HG02678 (cell line): ENCODE measurements around the gene MESP2.
A peak's percentile ranks its signal among the peaks of the same experiment; 100 is the strongest.

Experiments
- ATAC-seq: cut with Tn5 transposase; IDR thresholded peaks from one replicate; pipeline ENCODE4 v1.9.1; 2021; ENCODE audit warnings: mild to moderate bottlenecking, moderate library complexity; ENCODE audit not compliant: unreplicated experiment

The MESP2 gene, protein sequence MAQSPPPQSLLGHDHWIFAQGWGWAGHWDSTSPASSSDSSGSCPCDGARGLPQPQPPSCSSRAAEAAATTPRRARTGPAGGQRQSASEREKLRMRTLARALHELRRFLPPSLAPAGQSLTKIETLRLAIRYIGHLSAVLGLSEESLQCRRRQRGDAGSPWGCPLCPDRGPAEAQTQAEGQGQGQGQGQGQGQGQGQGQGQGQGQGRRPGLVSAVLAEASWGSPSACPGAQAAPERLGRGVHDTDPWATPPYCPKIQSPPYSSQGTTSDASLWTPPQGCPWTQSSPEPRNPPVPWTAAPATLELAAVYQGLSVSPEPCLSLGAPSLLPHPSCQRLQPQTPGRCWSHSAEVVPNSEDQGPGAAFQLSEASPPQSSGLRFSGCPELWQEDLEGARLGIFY

DNA sequence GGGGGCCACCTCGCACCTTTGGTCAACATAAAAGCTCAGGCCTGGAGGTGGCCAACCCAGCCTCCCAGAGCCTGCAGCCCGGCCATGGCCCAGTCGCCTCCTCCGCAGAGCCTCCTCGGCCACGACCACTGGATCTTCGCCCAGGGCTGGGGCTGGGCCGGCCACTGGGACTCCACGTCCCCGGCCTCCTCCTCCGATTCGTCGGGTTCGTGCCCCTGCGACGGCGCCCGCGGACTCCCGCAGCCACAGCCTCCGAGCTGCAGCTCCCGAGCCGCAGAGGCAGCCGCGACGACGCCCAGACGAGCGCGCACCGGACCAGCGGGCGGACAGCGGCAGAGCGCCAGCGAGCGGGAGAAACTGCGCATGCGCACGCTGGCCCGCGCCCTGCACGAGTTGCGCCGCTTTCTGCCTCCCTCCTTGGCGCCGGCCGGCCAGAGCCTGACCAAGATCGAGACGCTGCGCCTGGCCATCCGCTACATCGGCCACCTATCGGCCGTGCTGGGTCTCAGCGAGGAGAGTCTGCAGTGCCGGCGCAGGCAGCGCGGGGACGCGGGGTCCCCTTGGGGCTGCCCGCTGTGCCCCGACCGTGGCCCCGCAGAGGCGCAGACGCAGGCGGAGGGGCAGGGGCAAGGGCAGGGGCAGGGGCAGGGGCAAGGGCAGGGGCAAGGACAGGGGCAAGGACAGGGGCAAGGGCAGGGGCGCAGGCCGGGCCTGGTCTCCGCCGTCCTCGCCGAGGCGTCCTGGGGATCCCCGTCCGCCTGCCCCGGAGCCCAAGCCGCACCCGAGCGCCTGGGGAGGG is at the start of gene MESP2:
TSS of gene MESP2 (plus strand) at position 59 of the 799 bp plus-strand sequence. CDS start at position 85, 26 bp downstream.
- ATAC-seq: peak; percentile 68

DNA sequence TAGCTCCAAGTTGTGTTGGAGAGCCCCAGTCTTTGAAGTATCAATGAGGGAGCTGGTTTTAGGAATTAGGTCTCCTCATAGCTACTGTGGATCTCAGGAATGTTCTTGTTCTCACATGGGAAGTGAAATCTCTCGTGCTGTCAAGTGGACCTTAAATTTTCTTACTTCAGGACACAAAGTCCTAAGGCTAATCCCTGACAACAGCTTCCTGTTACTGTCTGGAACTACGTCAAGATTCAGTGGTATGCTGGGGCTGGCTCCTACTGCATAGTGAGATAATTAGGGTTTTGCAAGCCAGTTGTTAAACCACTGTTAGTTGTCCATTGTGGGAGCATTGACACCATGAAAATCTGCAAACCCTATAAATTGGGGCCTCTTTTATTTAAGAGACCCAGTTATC is 47.9 kb upstream of the MESP2 start:
- ATAC-seq: no peak

DNA sequence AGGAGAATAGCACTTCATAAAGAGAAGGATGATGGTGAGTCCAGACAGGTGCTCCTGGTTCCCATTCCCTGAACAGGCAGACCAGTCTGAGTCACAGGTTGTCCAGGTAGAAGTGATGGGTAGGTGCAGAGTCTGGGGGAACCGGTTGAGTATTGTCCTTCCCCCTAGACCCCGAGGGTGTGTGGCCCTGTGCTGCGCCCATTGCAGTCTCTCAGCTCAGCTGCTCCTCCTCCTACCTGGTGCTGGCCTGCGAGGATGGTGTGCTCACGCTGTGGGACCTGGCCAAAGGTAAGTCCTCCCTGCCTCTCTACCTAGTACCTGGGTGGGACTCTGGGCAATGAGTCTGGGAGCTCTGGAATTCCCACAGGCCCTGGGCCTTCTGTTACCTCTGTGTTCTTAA is 44.9 kb upstream of the MESP2 start:
- ATAC-seq: no peak

DNA sequence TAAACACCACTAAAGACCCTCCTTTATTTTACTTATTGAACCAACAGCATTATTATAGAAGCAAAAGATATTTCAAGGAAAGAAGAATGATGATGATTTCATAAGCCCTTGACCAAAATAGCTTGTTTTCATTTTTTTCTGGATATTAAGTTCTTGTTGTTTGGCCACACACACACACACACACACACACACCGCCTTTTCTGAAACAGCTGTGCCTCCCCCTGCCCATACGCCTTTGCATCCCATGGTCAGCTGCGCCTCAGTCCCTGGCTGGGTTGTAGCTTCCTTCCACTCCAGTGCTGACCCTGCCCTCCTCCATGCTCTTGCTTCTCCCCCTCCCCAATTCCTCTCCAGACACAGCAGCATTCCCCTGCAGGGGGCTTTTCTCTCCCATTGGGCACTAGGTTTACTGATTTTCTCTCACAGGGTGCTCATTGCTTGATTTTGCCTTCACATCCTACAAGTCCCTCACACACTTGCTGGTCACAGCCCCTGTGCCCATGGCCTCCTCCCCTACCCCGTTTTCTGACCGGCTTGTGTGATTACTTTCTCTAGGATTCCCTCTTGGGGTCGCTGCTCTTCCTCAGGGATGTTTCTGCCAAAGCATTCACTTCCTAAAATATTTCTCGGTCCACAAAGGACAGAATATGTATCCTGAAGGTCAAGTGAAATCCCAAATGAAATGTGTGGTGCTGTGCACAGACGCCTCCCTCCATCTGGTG is 43.5 kb upstream of the MESP2 start:
- no peak for ATAC-seq

DNA sequence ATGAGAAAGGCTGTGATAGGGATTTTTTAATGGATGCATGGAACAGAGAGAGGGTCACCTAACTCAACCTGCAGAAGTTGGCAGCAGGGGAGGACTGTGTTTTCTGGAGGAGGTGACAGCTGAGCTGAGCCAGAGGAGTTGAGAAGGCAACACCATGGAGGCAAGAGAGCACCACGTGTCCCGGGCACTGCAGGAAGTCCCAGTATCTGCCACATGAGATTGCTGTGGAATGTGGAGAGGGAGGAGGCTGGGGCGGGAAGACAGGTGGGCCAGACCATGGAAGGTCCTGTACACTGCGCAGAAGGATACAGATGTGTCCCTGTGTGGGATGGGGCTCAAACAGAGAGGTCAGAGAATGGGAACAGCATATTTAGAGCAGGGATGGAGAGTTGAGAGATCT is 40.4 kb upstream of the MESP2 start:
- ATAC-seq: no peak

DNA sequence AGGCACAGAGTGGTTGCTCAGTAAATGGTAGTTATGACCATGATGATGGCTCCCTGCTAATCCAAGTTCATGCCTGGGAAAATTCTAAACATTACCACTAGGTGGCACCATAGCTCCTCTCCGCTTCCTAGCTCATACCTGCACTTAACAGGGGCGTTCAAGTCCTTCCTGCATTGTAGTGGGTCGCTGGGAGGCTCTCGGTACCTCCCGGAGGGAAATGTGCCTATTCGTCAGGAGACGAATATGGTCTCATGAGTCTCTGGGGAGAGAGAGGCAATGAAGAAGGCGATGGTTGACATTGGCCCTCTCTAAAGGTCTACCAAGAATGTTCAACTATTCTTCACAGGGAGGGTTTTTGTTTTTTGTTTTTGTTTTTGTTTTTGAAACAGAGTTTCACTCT is 36.0 kb upstream of the MESP2 start:
- peak; percentile 63 for ATAC-seq

DNA sequence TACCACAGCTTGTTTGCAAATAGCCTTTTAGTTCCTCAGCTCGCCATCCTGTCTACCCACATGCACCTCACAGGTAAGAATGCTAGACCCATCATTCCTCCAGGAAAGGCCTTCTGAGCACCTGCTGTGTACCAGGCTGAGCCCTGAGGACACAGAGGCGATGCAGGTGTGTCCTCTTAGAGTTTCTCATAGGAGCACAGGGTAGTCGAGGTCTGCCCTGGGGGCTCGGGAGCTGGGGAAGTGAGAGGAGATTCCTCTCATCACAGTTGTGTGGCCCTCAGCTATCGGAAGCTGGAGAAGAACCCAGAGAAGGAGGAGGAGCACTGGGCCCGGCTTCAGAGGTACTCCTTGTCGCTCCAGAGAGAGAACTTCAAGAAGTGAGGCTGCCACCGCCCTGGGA is 33.1 kb upstream of the MESP2 start:
- no peak for ATAC-seq

DNA sequence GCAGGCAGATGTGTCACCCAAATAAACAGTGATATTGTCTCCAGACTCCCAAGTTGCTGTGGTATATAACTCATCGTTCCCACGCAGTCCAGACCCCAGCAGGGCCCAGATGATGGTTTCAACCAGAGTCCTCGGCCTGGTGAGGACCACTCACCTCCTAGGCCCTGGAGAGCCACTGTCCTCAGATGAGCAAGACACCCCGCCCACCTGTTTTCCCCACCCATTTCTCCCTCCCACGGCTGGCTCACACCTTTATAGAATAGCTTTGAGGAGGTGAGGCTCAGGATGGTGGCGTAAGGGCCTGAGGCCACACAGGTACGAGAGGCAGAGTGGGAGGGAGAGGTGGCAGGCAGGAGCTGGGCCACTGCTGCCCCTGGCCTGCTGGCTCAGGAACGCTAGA is 32.5 kb upstream of the MESP2 start:
- ATAC-seq: no peak

DNA sequence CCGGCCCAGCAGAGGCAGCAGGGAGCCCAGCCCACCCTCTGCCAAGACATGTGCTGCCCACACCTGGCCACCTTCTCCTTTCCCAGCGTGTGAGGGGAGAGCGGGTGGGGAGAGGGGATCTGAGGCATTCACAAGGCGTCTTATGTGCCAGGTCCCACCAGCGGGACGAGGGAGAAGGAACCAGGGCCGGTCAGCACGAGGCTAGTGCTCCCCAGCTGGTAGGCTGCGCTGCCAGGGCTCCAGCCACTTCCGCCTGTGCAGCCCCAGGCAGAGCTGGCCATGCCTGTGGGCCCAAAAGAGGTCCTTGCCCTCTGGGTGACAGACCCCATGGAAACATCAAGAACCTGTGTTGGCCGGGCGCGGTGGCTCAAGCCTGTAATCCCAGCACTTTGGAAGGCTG is 31.0 kb upstream of the MESP2 start:
- no peak for ATAC-seq

DNA sequence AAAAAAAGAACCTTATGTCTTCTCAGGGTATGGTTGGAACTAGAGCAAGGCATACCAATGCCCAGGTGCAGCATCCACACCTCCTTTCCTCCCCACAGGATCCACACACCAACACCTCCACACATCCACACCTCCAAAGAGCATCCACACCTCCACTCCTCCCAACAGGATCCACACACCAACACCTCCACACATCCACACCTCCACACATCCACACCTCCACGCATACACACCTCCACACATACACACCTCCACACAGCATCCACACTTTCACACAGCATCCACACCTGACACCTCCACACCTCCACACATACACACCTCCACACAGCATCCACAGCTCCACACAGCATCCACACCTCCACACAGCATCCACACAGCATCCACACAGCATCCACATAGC is 30.4 kb upstream of the MESP2 start:
- no peak for ATAC-seq

DNA sequence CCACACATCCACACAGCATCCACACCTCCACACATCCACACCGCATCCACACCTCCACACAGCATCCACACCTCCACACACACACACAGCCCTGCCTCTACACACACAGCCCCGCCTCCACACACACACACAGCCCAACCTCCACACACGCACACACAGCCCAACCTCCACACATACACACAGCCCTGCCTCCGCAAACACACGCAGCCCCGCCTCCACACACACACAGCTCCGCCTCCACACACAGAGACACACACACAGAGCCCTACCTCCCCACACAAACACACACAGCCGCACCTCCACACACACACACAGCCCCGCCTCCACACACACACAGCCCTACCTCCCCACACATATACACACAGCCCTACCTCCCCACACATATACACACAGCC is 29.7 kb upstream of the MESP2 start:
- ATAC-seq: no peak

DNA sequence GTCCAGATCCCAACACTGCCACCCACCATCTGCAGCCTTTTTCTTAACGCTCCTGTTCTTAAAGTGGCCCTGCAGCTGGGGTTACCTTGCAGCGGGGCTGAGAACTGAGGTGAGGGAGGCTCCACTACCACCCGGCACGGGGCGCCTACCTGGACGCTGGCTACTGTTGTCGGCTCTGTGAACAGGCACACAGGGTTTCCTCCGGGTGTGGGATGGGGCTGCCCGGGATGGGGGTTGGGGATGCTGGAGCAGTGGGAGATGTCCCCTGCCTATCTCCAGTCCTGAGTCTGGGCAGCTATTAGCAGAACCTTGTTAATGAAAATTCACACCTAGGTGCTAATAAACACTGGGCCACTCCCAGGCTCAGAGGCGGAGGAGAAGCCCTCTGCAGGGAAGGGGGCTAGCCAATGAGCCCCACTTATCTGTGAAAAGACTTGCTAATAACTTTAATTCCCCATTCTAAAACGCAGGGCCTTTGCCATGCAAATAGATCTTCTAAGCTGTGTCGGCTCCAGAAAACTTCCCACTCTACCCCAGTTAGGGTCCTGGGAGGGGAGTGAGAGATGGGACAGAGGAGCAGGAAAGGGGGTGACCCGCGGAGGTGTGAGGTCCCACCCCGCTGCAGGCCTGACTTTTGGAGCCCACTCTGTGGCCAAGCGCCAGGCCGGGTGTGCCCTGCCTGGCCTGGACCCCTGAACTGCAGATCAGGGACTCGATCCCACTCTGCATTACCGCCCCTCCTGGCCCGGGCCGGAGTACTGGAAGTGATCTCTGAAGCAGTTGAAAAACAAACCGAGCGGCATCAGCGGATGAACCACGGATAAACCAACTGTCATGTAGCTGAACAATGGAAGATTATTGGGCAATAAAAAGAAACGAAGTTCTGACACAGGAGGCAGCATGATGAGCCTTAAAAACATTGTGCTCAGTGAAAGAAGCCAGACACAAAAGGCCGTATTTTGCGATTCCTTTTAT is 28.1 kb upstream of the MESP2 start:
- no peak for ATAC-seq

DNA sequence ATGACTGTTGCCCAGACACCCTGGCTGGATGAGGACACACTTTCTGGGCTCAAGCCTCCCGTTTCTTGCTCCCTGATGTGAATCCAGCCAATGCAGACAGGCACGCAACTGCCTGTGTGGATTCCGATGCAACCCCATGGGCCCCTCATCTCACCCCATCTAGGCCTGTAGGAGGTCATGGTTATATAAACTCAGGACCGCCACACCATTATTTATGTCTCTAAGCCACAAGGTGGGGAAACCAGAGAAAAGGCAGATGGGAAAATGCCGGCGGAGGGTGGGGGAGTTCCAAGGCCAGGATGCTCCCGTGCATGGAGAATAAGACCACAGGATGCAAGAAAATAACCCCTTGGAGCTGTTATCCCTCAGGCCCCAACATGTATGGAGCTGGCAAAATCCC is 27.1 kb upstream of the MESP2 start:
- no peak for ATAC-seq

DNA sequence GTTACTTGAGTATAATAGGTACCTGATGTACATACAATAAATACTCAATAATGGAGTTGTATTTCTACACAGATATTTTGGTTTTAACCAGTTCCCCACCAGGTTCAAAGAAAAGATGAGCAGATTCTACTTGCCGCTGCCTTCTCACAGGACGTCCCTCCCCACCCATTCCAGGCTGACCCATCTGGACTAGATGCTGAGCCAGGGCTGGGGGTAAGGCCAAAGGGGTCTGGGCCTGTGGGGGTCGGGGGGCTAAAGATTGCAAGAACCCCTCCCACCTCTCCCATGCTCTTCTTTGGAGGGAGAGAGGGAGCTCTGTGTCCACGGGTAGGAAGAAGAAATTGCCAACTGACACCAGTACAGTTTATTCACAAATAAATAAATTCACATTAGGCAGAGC is 26.6 kb upstream of the MESP2 start:
- ATAC-seq: no peak

DNA sequence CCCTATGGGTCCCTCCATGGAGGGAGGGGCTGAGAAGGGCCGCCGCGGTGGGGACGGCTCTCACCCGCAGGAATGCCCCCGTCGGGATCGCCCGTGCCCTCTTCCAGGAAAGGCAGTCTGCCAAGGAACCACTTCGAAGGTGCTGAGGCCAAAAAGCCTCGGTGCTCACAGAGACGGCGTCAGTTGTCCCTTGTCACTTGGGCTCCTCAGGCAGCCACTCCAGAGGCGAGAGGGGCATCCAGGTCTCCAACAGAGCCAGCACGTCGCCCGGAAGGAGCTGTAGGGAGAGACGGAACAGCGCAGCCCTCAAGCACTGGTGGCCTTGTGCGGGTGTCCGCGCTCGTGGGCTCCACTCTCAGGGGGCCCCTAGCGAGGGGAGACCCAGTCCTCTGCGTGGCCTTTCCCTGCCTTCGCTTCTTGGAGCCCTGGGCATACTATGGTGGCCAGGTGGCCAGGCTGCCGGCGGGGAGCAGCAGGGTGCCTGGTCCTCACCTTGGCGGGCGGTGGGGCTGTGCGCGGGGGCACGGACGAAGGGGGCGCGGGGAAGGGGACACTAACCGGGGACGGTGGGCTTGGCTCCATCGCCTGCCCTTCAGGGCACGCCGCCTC is 26.1 kb upstream of the MESP2 start:
- ATAC-seq: peak; percentile 2

DNA sequence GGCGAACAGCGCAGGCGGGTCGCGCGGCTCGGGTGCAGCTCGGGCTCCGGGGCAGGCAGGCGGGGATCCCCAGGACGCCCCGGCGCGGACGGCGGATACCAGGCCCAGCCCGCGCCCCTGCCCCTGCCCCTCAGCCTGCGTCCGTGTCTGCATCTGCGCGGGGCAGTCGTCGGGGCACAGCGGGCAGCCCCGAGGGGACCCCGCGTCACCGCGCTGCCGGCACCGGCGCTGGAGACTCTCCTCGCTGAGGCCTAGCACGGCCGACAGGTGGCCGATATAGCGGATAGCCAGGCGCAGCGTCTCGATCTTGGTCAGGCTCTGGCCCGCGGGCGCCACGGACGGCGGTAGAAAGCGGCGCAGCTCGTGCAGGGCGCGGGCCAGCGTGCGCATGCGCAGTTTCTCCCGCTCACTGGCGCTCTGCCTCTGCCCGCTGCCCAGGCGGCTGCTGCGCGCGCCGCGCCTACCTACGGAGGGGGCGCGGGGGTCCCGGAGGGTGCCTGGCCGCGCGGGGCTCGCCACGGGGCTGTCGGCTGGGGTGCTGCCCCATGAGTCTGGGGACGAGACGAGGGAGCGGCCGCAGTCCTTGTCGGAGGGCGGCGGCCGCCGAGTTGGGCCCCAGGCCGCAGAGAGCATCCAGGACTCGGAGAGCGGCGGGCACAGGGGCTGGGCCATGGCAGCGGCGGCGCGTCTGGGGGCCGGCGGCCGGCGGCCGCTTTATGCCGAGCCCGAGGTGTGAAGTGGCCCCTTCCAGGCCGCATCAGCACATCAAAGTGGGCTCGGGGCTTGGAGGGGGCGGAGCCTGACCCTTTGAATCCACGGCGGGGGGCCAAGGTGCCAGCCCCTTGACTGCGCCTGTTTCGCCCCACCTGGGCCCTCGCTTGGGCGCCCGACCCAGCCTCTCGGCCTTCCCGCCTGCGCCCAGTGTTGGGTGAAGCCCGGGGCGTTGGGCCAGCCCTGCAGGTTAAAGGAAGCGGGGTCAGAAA is 25.3 kb upstream of the MESP2 start, which contains the start of gene MESP1:
TSS of gene MESP1 (minus strand) at position 690 of the 983 bp plus-strand sequence. CDS start at position 672, 18 bp downstream.
- peak; percentile 88 for ATAC-seq

DNA sequence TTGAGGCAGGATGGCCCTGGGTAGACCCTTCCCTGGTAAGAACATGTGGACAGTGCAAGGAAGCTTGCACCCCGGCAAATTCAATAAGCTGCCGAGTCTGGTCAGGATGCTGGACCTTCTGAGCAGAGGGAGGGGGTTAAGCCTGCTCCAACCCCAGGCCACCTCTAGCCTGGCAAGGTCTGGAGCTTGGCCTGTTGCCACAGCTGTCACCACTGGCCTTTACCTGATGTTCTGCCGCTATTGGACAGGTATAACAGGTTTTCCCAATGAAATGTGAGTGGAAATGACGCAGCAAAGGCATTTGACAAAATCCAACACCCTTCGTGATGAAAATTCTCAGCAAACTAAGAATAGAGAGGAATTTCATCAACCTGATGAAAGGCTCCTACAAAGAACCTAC is 24.4 kb upstream of the MESP2 start:
- ATAC-seq: no peak

DNA sequence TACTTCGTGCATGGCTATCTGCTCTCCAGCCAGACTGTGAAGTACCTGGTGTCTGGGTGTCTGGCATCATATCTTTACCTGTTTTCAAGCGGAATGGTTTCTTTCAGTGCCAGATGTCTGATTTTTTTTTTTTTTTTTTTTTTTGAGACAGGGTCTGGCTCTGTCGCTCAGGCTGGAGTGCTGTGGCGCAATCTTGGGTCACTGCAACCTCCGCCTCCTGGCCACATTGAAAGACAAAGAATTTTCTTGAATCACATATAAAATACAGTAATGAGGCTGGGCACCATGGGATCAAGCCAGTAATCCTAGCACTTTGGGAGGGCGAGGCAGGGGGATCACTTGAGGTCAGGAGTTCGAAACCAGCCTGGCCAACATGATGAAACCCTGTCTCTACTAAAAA is 22.3 kb upstream of the MESP2 start:
- ATAC-seq: no peak
